Glutamatergic neuron (in vitro differentiated cells): Measurements from ENCODE around the gene SMIM9. TPM values are rescaled to one million over a fixed set of nuclear protein-coding genes. Genes with fewer than 3 reads are reported as not detected.

Source experiments
- DNase-seq: peaks from one replicate; pipeline ENCODE4 v3.0.0; 2022
- H3K27ac Mint-ChIP-seq: one replicate; pipeline ENCODE4 v1.8.0; 2020; ENCODE audit warnings: mild to moderate bottlenecking, mixed read lengths, inconsistent platforms; ENCODE audit not compliant: unreplicated experiment
- H3K27me3 Mint-ChIP-seq: one replicate; pipeline ENCODE4 v1.8.0; 2020; ENCODE audit warnings: mild to moderate bottlenecking, moderate library complexity, mixed read lengths, inconsistent platforms; ENCODE audit not compliant: unreplicated experiment
- H3K36me3 Mint-ChIP-seq: one replicate; pipeline ENCODE4 v1.8.0; 2020; ENCODE audit warnings: mild to moderate bottlenecking, mixed read lengths, inconsistent platforms; ENCODE audit not compliant: unreplicated experiment
- H3K4me1 Mint-ChIP-seq: one replicate; pipeline ENCODE4 v1.8.0; 2020; ENCODE audit warnings: mild to moderate bottlenecking, low read depth, mixed read lengths, inconsistent platforms; ENCODE audit not compliant: unreplicated experiment
- H3K4me3 Mint-ChIP-seq: one replicate; pipeline ENCODE4 v1.8.0; 2020; ENCODE audit warnings: mild to moderate bottlenecking, mixed read lengths, inconsistent platforms; ENCODE audit not compliant: unreplicated experiment
- H3K9me3 Mint-ChIP-seq: one replicate; pipeline ENCODE4 v1.8.0; 2020; ENCODE audit warnings: mild to moderate bottlenecking, moderate library complexity, mixed read lengths, inconsistent platforms; ENCODE audit not compliant: unreplicated experiment
- total RNA-seq: library from RNA; stranded (reverse); fragmentation: NEBNext Ultra II Directional; extraction: Animal tissue kit (Norgen Biotek cat#: 25700); gene quantifications from one replicate; pipeline ENCODE4 v1.2.1, GENCODE V29; 2021; ENCODE audit not compliant: unreplicated experiment
- TF ChIP-seq, protein P1 (sequence below): fragments of 200-600 bp; sonication (generic); IDR thresholded peaks from one replicate; pipeline ENCODE4 v1.5.0; 2021; ENCODE audit not compliant: partially characterized antibody, unreplicated experiment

The SMIM9 gene
- total RNA-seq, 1 donor from 2014 or later: not detected

DNA sequence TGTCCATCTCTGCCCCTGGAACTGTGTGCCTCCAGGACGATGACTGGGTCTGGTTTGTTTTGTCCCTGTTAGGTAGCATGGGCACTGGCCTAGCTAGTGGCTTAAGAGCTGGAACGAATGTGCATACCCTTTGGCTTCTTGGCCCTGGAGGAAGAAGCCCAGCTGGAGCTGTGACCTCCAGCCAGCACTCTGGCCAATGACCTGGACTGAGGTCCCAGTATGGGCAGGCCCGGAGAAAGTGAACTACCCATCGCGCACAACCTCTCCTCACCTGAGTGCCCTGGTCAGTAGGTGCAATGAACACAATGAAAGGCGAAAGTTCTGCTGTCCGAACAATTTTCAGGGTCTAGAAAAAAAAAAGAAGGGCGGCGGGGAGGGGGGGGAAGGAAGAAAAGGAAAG is 53.5 kb downstream of the SMIM9 start:
- H3K27me3 Mint-ChIP-seq: no peaks in the 10 kb centered on the region
- peaks cover 3% of the 10 kb centered on the region for H3K36me3 Mint-ChIP-seq
- DNase-seq: no peak
- H3K9me3 Mint-ChIP-seq: no peaks in the 10 kb centered on the region
- H3K4me3 Mint-ChIP-seq: no peak overlapping the region
- H3K4me1 Mint-ChIP-seq: no peaks in the 10 kb centered on the region
- TF ChIP-seq, protein P1, sequence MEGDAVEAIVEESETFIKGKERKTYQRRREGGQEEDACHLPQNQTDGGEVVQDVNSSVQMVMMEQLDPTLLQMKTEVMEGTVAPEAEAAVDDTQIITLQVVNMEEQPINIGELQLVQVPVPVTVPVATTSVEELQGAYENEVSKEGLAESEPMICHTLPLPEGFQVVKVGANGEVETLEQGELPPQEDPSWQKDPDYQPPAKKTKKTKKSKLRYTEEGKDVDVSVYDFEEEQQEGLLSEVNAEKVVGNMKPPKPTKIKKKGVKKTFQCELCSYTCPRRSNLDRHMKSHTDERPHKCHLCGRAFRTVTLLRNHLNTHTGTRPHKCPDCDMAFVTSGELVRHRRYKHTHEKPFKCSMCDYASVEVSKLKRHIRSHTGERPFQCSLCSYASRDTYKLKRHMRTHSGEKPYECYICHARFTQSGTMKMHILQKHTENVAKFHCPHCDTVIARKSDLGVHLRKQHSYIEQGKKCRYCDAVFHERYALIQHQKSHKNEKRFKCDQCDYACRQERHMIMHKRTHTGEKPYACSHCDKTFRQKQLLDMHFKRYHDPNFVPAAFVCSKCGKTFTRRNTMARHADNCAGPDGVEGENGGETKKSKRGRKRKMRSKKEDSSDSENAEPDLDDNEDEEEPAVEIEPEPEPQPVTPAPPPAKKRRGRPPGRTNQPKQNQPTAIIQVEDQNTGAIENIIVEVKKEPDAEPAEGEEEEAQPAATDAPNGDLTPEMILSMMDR: no peak
- H3K27ac Mint-ChIP-seq: no peak overlapping the region

DNA sequence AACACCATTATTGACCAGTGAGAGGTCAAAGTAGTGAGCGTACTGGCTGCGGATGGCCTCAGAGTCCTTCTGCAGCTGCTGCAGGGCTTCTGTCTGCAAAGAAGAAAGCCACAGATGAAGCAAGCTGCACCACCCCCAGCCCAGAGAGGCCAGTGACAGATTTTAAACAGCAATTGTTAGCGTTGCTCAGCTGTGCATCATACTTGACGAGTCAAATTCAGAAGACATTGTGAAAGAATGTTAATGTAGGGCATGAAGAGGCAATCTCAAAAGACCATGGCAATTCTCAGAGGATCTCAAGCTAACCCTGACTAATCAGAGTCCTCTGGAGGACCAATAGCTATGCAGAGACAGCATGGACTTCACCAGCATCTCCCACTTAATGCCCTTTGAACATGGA is 55.2 kb downstream of the SMIM9 start:
- Mint-ChIP-seq H3K27ac (no peak overlapping the region), H3K27me3 (no peaks in the 10 kb centered on the region), H3K4me1 (no peaks in the 10 kb centered on the region), H3K4me3 (peak overlapping the region; percentile 25), H3K36me3 (peaks cover 3% of the 10 kb centered on the region), H3K9me3 (no peaks in the 10 kb centered on the region)
- TF ChIP-seq, protein P1: no peak
- peak; percentile 18 for DNase-seq

DNA sequence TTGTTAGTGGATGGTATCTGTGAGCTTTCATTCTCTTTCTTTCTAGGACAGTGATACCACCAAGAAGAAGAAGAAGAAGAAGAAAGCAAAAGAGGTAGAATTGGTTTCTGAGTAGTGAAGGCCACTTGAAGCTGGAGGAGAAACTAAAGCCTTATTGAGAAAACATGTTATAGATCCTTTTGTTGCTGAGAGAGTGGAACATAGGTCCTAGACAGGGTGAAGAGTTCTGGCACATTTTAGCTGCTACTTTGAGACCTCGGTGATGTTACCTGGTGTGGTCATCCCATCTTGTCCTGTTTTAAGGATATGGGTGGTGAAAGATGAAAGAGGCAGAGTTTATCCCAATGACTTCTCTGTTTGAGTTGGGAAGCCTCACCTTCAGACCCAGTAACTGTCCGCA is 57.7 kb downstream of the SMIM9 start:
- H3K27me3 Mint-ChIP-seq: peaks cover 3% of the 10 kb centered on the region
- H3K4me3 Mint-ChIP-seq: no peak overlapping the region
- H3K4me1 Mint-ChIP-seq: no peaks in the 10 kb centered on the region
- DNase-seq: no peak
- no peak overlapping the region for H3K27ac Mint-ChIP-seq
- H3K36me3 Mint-ChIP-seq: peaks cover 3% of the 10 kb centered on the region
- TF ChIP-seq, protein P1: no peak
- no peaks in the 10 kb centered on the region for H3K9me3 Mint-ChIP-seq

DNA sequence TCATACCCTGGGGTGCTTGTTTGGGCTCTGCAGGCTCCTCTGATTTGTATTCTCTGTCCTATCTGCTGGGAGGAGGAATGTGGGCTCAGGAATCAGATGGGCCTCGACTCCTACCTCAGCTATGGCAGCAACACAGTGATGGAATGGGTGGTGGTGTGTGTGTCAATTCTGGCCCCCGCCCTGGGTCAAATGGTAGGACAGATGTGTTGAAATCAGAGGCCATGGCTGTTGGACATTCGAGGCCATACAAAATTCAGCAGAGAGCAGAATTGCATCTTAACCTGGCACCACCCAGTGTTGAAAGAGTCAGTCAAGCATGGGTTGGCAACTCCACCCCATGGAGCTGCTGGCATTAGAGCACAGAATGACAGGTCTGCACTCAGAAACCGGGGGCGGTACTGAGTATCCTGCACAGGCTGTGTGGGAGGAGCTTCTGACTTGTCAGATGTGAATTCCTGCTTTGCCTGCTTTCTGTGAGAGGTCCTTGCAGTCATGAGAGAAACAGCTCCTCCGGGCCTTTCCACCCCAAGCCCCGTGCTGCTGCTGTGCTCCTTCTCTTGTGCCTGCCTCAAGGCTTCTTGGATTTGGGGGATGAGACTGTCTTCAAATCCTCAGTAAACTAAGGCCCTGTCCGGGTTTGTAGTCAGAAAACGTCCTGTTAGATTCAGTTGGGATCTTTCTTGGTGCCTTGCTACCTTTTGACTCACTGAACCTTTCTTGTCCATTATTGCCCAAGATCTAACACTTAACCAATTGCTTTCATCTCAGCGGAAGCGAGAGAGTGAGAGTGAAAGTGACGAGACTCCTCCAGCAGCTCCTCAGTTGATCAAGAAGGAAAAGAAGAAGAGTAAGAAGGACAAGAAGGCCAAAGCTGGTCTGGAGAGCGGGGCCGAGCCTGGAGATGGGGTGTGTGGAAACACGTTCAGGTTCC is 58.8 kb downstream of the SMIM9 start:
- Mint-ChIP-seq H3K27me3 (peaks cover 3% of the 10 kb centered on the region), H3K36me3 (peaks cover 3% of the 10 kb centered on the region), H3K4me3 (no peak overlapping the region), H3K4me1 (no peaks in the 10 kb centered on the region), H3K27ac (no peak overlapping the region), H3K9me3 (no peaks in the 10 kb centered on the region)
- TF ChIP-seq, protein P1: no peak
- no peak for DNase-seq

DNA sequence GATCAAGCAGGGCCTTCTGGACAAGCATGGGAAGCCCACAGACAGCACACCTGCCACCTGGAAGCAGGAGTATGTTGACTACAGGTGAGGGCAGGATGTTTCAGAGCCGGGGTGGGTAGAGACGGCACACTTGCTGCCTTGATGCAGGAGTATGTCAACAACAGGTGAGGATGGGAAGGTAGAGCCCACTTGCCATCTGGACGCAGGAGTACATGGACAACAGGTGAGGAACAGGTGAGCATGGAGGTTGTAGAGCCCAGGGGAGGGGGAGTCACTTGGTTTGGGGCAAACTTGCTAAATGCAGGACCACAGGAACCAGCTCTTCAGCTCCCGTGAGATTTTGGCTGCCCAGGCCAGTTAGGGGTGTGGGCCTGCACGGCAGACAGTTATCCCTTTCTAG is 59.8 kb downstream of the SMIM9 start:
- H3K9me3 Mint-ChIP-seq: no peaks in the 10 kb centered on the region
- H3K4me1 Mint-ChIP-seq: no peaks in the 10 kb centered on the region
- peaks cover 3% of the 10 kb centered on the region for H3K27me3 Mint-ChIP-seq
- DNase-seq: no peak
- TF ChIP-seq, protein P1: no peak
- no peak overlapping the region for H3K4me3 Mint-ChIP-seq
- H3K36me3 Mint-ChIP-seq: peaks cover 3% of the 10 kb centered on the region
- H3K27ac Mint-ChIP-seq: no peak overlapping the region
